Stomach (tissue), 9 donors: ENCODE measurements around the gene RIPOR3. TPM values are rescaled to one million over a fixed set of nuclear protein-coding genes. Genes with fewer than 3 reads are reported as not detected.

Source experiments
- DNase-seq, 2 donors: peaks; one replicate each; pipeline versions ENCODE4 v3.0.0 to v3.0.0-alpha.2; 2013 to 2019
- H3K27ac ChIP-seq, 5 donors: fragments of 200-600 bp in 4 of 5; sonication (generic) in 4 of 5; one replicate each; pipeline ENCODE4 v1.5.1; 2013 to 2019; ENCODE audit warnings: mild to moderate bottlenecking in 1 of 5, moderate library complexity in 1 of 5
- H3K27me3 ChIP-seq, 3 donors: fragments of 200-600 bp; sonication (generic); one replicate each; pipeline ENCODE4 v1.5.1; 2017 to 2019; ENCODE audit warnings: mixed run types in 1 of 3
- H3K36me3 ChIP-seq, 4 donors: fragments of 200-600 bp; sonication (generic); 1 replicate in 3 of 4; 2 replicates in 1 of 4; pipeline ENCODE4 v1.5.1; 2016 to 2019
- H3K4me1 ChIP-seq, 4 donors: fragments of 200-600 bp; sonication (generic); one replicate each; pipeline ENCODE4 v1.5.1; 2016 to 2019
- H3K4me3 ChIP-seq, 4 donors: fragments of 200-600 bp; sonication (generic) in 3 of 4; one replicate each; pipeline ENCODE4 v1.5.1; 2016 to 2019; ENCODE audit warnings: mild to moderate bottlenecking in 1 of 4
- H3K9me3 ChIP-seq, 4 donors: fragments of 200-600 bp; sonication (generic); one replicate each; pipeline ENCODE4 v1.5.1; 2016 to 2019
- EP300 ChIP-seq: sonication (generic); formaldehyde crosslinking; IDR thresholded peaks from one replicate; pipeline ENCODE4 v1.6.1; 2017; ENCODE audit warnings: antibody characterized with exemption
- POLR2A ChIP-seq, 4 donors: fragments of 450-650 bp; IDR thresholded peaks; one replicate each; pipeline ENCODE4 v1.6.1; 2016; ENCODE audit warnings: antibody characterized with exemption in 4 of 4, control low read depth in 2 of 4, mild to moderate bottlenecking in 1 of 4, moderate library complexity in 1 of 4
- POLR2AphosphoS5 ChIP-seq, 3 donors: sonication (generic); formaldehyde crosslinking; IDR thresholded peaks; one replicate each; pipeline ENCODE4 v1.6.1; 2016; ENCODE audit warnings: antibody characterized with exemption in 3 of 3
- WGBS, 5 donors: extraction: QIAGEN DNeasy Blood & Tissue Kit in 3 of 5; methylation state at CpG; one replicate each; pipeline versions ENCODE4 v1.1.5 to v1.1.7; 2013 to 2018; 5-methylcytosine and 5-hydroxymethylcytosine counted together
- intact Hi-C: fragments of 100-400 bp; cut with DNase I; formaldehyde crosslinking; loops from one replicate; pipeline ENCODE4 v1.15.1; 2023; ENCODE audit warnings: low total_unique reads
- polyA plus RNA-seq, 3 donors: library from polyadenylated mRNA; stranded (reverse); fragments of 200-250 nt; gene quantifications; one replicate each; pipeline ENCODE4 v1.2.3, GENCODE V29; 2013
- small RNA-seq, 4 donors: library from RNA; depleted of rRNA; stranded (forward); fragments of <200 nt; gene quantifications; one replicate each; pipeline ENCODE3, GENCODE V24; 2016
- total RNA-seq, 5 donors: library from RNA; depleted of rRNA; stranded (reverse); fragments of >200 nt; gene quantifications; one replicate each; pipeline versions ENCODE4 v1.1.0 to v1.2.3, GENCODE V29; 2014 to 2016
- TF ChIP-seq, protein P1 (sequence below), 7 experiments: fragments of 450-650 bp in 4 of 7; fragments of 200-600 bp in 3 of 7; sonication (generic) in 3 of 7; IDR thresholded peaks; one replicate each; pipeline ENCODE4 v1.5.1; 2016 to 2019; ENCODE audit warnings: antibody characterized with exemption in 7 of 7, control low read depth in 2 of 7, mild to moderate bottlenecking in 1 of 7
- donor health status: healthy with polysubstance abuse.
- donor health status: Bipolar disorder and iron deficiency.
- donor health status: healthy.

RIPOR3 gene
- total and polyA plus RNA-seq, 8 donors = 4.4 to 61.1 (median 8.2) TPM

DNA sequence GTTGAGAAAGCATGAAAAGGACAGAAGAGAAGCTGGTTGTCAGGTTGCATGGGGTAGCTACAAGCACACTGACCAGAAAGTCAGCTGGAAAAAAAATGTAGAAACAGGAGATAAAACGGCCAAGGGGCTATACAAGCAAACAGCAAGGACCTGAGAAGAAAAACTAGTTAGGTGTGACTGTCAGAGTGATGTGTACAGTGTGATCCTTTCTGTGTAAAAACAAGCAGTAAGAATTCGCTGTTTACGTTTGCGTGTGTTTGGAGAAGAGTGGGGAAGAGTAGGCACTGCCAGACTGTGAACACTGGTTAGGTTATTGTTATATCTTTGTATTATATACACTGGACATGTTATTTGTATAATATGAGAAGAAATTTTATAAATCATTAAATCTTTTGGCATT is 153.1 kb downstream of the RIPOR3 start:
- Histone ChIP-seq H3K36me3 (no peaks in the 10 kb centered on the region), H3K27ac (peak overlapping the region in 2 of 5 donors; percentile 10 to 24), H3K9me3 (no peaks in the 10 kb centered on the region), H3K4me1 (peaks cover 30 to 100% (median 78%) of the 10 kb centered on the region in 4 donors), H3K4me3 (no peak overlapping the region), H3K27me3 (no peaks in the 10 kb centered on the region)
- WGBS, 5 donors = 33 to 53% (median 43%) methylated on average over 4 of the region's 4 CpGs
- TF ChIP-seq EP300 (no peak), POLR2AphosphoS5 (IDR thresholded peaks at IDR 0.05) (no peak), POLR2A (IDR thresholded peaks at IDR 0.05) (no peak)
- TF ChIP-seq, protein P1, sequence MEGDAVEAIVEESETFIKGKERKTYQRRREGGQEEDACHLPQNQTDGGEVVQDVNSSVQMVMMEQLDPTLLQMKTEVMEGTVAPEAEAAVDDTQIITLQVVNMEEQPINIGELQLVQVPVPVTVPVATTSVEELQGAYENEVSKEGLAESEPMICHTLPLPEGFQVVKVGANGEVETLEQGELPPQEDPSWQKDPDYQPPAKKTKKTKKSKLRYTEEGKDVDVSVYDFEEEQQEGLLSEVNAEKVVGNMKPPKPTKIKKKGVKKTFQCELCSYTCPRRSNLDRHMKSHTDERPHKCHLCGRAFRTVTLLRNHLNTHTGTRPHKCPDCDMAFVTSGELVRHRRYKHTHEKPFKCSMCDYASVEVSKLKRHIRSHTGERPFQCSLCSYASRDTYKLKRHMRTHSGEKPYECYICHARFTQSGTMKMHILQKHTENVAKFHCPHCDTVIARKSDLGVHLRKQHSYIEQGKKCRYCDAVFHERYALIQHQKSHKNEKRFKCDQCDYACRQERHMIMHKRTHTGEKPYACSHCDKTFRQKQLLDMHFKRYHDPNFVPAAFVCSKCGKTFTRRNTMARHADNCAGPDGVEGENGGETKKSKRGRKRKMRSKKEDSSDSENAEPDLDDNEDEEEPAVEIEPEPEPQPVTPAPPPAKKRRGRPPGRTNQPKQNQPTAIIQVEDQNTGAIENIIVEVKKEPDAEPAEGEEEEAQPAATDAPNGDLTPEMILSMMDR (IDR thresholded peaks at IDR 0.05) = no peak
- no peak for DNase-seq
- intact Hi-C loops = no loop called here

DNA sequence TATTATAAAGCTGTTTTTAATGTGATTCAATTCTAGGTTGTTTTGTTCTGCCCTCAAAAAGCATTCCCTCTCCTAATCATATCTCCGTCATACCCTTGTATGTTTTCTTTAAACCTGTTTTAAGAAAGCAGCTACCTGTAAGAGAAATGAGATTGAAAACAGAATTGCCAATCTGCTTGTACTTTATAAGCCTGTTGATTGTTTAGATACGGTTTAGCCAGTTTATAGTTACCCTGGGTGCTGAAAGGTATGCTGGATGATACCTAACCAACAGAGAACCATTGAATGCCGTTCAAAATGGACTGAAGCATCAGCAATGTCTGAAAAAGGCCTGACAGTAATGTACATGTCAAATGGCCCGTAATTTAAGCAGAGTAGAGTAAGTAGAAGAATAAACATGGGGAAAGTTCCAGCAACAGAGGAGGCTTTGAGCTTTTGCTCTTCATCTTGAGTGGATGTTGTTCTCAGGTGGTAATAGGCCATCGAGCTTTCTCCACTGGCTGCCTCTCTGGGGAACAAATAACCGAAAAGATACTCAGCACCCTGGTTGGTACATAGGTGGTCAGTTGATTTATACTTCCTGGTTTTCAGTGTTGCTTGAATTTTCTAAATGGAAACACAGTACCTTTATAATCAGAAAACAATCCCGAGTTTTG is 153.7 kb downstream of the RIPOR3 start:
- TF ChIP-seq POLR2A (IDR thresholded peaks at IDR 0.05) (no peak), POLR2AphosphoS5 (IDR thresholded peaks at IDR 0.05) (no peak), EP300 (no peak)
- TF ChIP-seq, protein P1 (IDR thresholded peaks at IDR 0.05) = no peak
- H3K9me3 ChIP-seq = no peaks in the 10 kb centered on the region
- no peak for DNase-seq
- intact Hi-C loops = no loop called here
- peak overlapping the region in 2 of 5 donors; percentile 10 to 24 for H3K27ac ChIP-seq
- H3K4me3 ChIP-seq = no peak overlapping the region
- no peaks in the 10 kb centered on the region for H3K27me3 ChIP-seq
- 64 to 77% (median 68%) methylated on average over 7 of the region's 7 CpGs for WGBS, 5 donors
- no peaks in the 10 kb centered on the region for H3K36me3 ChIP-seq
- H3K4me1 ChIP-seq = peaks cover 28 to 100% (median 76%) of the 10 kb centered on the region in 4 donors

DNA sequence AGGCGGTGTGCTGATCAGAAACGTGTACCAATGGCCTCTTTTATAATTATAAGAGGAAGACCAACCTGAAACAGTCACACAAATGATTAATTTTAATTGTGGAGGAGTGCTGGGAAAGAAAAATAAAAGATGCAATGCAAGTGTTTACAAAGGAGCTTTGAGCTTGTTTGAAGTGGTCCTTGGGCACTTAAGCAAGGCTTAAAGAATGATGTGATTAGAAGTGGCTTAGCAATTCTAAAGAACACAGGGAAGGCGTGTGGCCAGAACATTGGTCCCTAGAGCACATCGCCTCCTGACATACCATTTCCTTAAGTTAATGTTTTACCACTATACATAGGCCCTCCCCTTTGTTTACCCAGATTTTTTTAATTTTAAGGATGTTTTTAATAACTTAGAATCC is 155.0 kb downstream of the RIPOR3 start:
- no peak overlapping the region for H3K4me3 ChIP-seq
- no peaks in the 10 kb centered on the region for H3K9me3 ChIP-seq
- peak in 1 of 2 donors; percentile 48 for DNase-seq
- TF ChIP-seq, protein P1 (IDR thresholded peaks at IDR 0.05) = no peak
- no peak for TF ChIP-seq POLR2AphosphoS5 (IDR thresholded peaks at IDR 0.05)
- TF ChIP-seq POLR2A (IDR thresholded peaks at IDR 0.05) = no peak
- no peak for TF ChIP-seq EP300
- intact Hi-C loops = no loop called here
- peaks cover 25 to 100% (median 70%) of the 10 kb centered on the region in 4 donors for H3K4me1 ChIP-seq
- 64 to 73% (median 69%) methylated on average over 4 of the region's 4 CpGs for WGBS, 5 donors
- H3K27me3 ChIP-seq = no peaks in the 10 kb centered on the region
- no peak overlapping the region for H3K27ac ChIP-seq
- H3K36me3 ChIP-seq = no peaks in the 10 kb centered on the region

Small RNA genes within 50 kb of the gene (small RNA-seq; reads per million reads assigned to genes)
- 0 reads per million in 4 donors for gene MIR1302-5
- gene MIR645 = 0 reads per million in 4 donors
- gene RF00019 = 0 reads per million in 4 donors

Other genes with a start within 250 kb of the RIPOR3 start
- gene PTPN1, start 181.2 kb downstream of the RIPOR3 start, total RNA-seq = 10 to 100 TPM; 13.9 to 26.8 (median 21.7) TPM
- 10 to 100 TPM; 10.8 to 15.3 (median 13.8) TPM for gene PTPN1, start 181.2 kb downstream of the RIPOR3 start, polyA plus RNA-seq
- gene PARD6B, start 40.0 kb upstream of the RIPOR3 start, total RNA-seq = 10 to 100 TPM in 4 of 5 donors, 1 to 10 TPM in 1; 5.4 to 69.5 (median 22.6) TPM
- 1 to 10 TPM; 3.2 to 6.0 (median 3.7) TPM for gene PARD6B, start 40.0 kb upstream of the RIPOR3 start, polyA plus RNA-seq
- 1 to 10 TPM in 3 of 5 donors, under 1 TPM in 1, not detected in 1; under 0.01 to 2.8 (median 1.9) TPM for gene BCAS4, start 103.5 kb upstream of the RIPOR3 start, total RNA-seq
- 1 to 10 TPM in 2 of 3 donors, under 1 TPM in 1; 0.46 to 7.2 (median 5.6) TPM for gene BCAS4, start 103.5 kb upstream of the RIPOR3 start, polyA plus RNA-seq
- gene ADNP, start 239.9 kb upstream of the RIPOR3 start, total RNA-seq = 10 to 100 TPM; 39.7 to 67.4 (median 57.1) TPM
- gene ADNP, start 239.9 kb upstream of the RIPOR3 start, polyA plus RNA-seq = 10 to 100 TPM; 19.9 to 41.3 (median 20.4) TPM